ENCODE data around the gene KDM5B.

DNA sequence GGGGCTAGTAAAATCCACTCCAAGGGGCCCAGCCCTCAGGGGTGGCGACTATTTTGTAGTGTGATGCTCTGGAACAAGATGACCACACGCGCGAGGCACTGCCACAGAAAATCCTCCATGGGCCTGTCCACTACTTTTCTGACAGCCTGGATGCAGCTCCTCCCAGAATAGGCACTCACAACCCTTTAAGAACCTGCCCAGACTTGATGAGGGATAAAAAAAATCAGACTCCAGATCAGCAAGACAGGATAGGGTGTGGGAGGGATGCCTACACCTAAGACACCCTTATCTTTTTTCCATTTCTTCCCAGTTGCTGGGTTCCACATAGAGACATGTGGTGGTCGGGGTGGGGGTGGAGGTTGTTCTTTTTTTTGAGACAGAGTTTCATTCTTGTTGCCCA, 36.0 kb upstream of the KDM5B start:
- TF ChIP-seq, protein P1, sequence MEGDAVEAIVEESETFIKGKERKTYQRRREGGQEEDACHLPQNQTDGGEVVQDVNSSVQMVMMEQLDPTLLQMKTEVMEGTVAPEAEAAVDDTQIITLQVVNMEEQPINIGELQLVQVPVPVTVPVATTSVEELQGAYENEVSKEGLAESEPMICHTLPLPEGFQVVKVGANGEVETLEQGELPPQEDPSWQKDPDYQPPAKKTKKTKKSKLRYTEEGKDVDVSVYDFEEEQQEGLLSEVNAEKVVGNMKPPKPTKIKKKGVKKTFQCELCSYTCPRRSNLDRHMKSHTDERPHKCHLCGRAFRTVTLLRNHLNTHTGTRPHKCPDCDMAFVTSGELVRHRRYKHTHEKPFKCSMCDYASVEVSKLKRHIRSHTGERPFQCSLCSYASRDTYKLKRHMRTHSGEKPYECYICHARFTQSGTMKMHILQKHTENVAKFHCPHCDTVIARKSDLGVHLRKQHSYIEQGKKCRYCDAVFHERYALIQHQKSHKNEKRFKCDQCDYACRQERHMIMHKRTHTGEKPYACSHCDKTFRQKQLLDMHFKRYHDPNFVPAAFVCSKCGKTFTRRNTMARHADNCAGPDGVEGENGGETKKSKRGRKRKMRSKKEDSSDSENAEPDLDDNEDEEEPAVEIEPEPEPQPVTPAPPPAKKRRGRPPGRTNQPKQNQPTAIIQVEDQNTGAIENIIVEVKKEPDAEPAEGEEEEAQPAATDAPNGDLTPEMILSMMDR (conservative IDR thresholded peaks at IDR 0.05; ENCODE audit: low read length), result no peak
- TF ChIP-seq EZH2phosphoT487 (IDR thresholded peaks at IDR 0.05; ENCODE audit: borderline replicate concordance, low read depth, low read length), result no peak
